GM21447 (cell line): ENCODE results near the gene EIF3J.
A peak's percentile ranks its signal among the peaks of the same experiment; 100 is the strongest.
"Not testable (repeated sequence)": the region's sequence is repeated elsewhere in the genome, so short reads cannot be mapped to it uniquely, and the experiment has no call there.

Experiments
- ATAC-seq: cut with Tn5 transposase; IDR thresholded peaks from one replicate; pipeline ENCODE4 v1.9.1; 2021; ENCODE audit not compliant: unreplicated experiment

The EIF3J gene

GRCh38 chr15:44541282-44541958 lies 4.5 kb downstream of the EIF3J start:
- ATAC-seq: no peak

DNA sequence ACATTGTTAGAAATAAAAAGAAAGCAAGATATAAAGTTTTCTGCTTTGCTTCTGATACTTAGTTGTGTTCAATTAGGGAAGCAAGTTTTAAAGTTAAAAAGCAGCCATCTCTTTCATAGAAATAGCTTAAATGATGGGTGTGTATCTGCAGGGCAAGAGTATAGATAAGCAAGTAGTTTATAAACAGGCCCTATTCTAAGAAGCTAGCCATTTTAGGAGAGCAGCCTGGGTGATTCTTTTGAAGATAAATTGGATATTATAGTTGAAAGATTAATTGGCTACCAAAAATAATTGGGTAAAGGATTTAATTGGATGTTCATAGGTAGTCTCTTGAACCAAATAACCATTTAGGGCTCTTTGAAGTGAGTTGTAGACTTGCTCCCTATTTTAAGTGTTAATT lies 5.6 kb downstream of the EIF3J start:
- ATAC-seq: no peak

DNA sequence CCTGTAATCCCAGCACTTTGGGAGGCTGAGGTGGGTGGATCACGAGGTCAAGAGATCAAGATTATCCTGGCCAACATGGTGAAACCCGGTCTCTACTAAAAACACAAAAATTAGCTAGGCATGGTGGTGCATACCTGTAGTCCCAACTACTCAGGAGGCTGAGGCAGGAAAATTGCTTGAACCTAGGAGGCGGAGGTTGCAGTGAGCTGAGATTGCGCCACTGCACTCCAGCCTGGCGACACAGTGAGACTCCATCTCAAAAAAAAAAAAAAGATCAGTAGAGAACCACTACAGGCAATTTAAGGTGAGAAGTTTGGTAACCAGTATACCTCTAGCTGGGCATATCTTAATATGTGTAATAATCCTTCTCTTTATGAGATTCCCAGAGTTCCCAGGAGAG lies 7.8 kb downstream of the EIF3J start:
- not testable (repeated sequence) for ATAC-seq

- ATAC-seq: peak; percentile 75
These were observed 9.2 kb downstream of the EIF3J start for GRCh38 chr15:44545913-44546802.

DNA sequence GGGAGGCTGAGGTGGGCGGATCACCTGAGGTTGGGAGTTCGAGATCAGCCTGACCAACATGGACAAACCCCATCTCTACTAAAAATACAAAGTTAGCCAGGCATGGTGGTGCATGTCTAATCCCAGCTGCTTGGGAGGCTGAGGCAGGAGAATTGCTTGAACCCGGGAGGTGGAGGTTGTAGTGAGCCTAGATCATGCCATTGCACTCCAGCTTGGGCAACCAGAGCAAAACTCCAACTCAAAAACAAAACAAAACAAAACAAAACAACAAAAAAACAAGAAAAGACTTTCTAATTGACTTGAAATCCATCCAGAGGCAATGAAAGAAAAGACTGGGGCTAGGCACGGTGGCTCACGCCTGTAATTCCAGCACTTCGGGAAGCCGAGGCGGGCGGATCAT lies 12.2 kb downstream of the EIF3J start:
- not testable (repeated sequence) for ATAC-seq

- no peak for ATAC-seq
These were observed 13.3 kb downstream of the EIF3J start for GRCh38 chr15:44550256-44550655.

DNA sequence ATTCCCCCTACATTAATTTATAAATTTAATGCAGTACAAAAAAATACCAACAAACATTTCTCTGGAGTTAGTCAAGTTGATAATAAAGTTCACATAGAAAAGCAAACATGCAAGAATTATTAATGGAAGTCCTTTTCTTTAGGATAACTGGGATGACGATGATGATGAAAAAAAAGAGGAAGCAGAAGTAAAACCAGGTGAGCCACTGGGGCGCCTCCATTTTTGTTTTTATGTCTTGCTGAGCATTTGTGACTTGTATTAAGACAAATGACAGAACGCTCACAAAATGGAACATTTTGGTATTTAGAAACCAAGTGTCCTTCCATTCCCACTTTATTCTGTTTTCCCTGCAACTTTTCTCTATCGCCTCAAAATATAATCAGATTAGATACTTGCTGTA lies 13.8 kb downstream of the EIF3J start:
- no peak for ATAC-seq

DNA sequence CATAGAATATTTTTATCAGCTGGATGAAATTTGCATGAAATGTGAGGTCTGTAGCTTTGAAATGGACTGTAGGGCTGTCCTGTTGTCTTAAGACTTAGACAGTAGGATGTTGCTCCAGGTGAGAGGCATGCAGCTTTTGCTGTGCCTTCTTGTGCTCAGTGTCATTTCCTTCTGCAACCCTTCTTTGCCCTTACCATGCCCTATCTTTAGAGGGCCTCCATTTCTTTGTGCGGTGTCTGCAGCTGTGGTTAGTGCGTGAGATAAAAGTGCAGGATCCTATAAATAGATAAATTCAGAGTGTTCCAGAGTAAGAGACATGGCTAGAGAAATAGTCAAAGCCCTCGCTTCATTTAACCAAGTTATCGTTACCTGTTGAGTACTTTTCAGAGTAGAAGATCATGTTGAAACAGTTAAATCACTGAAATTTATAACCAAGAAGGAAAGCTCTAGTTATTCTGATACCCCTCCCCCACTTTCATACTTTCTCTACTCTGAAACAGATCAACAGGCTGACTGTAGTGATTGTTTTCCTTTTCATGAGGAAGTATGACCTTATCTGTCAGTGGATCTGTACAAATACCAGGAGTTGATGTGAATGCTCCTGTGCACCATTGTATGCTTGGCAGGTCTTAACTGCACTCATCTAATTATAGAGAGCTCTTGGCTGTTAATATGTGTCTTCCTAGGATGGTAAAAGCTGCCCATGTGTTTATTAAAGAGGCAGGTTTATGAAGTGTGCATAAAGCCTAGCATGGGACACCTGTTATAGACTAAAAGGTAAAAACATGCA lies 18.2 kb downstream of the EIF3J start:
- no peak for ATAC-seq

GRCh38 chr15:44560926-44561325 lies 24.0 kb downstream of the EIF3J start:
- ATAC-seq: not testable (repeated sequence)

DNA sequence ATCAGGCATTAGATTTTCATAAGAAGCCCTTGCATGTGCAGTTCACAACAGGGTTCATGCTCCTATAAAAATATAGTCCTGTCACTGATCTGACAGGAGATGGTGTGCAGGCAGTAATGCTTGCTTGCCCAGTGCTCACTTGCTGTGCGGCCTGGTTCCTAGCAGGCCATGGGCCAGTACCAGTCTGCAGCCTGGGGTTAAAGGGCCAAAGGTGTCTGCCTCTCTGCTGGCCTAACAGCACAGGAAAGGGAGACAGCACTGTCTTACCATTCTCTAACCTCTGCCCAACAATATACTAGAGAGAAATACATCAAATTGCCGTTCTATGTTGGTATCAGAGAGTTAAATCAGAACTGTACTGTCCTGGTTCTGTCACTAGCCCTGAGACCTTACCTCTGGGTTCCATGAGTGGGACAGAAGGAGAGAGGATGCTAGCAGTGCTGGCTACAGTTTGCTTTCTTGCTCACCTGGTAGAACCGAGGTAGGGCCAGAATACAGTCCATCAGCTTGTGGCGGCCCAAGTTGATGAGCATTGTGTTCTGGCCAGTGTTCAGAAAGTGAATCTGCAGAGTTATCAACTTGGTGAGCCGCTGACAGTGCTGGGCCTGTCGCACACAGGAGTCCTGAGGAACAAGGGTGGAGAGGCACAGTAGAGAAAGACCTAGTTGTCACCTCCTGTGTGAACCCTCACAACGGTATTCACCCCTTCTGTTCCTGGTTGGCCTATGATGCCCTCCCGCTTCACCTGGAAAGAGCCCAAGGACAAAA lies 28.6 kb downstream of the EIF3J start:
- ATAC-seq: no peak

GRCh38 chr15:44566155-44566540 lies 29.2 kb downstream of the EIF3J start:
- ATAC-seq: no peak

- ATAC-seq: no peak
These were observed 31.4 kb downstream of the EIF3J start for GRCh38 chr15:44568338-44568737.

- no peak for ATAC-seq
These were observed 32.4 kb downstream of the EIF3J start for GRCh38 chr15:44569316-44569715.

GRCh38 chr15:44570361-44570760 lies 33.4 kb downstream of the EIF3J start:
- no peak for ATAC-seq

GRCh38 chr15:44573386-44573785 lies 36.4 kb downstream of the EIF3J start:
- no peak for ATAC-seq

DNA sequence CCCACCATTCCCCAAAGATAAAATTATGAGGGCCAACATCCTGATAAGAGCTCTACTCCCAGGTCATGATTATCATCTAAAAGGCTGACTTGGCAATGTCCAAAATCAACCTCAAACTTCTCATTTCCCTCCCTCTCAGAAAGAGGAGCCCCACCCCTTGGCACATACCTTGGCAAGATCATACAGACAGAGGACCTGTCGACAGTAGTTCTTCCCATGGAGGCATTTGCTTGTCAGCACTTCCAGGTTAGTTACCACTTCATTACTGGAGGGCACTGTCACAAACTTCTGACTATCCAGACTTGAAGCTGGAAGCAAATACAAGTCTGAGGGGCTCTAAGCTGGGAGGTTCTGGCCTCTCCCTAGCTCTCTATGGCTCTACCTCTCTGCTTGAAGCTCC lies 37.8 kb downstream of the EIF3J start:
- ATAC-seq: no peak

- no peak for ATAC-seq
These were observed 43.2 kb downstream of the EIF3J start for GRCh38 chr15:44580105-44580504.

DNA sequence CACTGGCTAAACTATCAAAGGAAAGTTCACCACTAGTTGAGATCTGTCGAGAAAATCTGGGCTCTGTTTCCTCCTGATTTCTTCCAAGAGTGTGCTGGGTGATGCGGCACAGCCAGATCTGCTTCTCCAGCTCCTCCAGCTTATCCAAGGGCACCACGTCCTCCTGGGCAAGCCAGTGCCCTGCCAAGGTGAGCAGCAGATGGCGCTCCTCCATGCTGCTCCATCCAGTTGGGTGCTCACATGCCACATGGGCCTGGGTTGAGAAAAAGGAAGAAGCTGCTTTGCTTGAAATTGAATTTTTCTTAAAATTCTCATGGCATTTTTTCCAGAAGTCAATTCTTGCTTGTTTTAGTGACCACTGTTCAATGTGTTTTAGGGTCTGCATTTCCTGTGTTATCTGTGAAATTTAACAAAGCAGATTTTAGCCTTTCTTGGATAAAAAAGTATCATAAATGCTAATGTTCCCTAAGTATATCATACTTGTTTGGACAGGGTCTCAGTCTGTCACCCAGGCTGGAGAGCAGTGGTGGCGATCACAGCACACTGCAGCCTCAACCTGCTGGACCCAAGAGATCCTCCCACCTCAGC lies 47.3 kb downstream of the EIF3J start:
- ATAC-seq: no peak

- no peak for ATAC-seq
These were observed 48.7 kb downstream of the EIF3J start for GRCh38 chr15:44585633-44586032.

DNA sequence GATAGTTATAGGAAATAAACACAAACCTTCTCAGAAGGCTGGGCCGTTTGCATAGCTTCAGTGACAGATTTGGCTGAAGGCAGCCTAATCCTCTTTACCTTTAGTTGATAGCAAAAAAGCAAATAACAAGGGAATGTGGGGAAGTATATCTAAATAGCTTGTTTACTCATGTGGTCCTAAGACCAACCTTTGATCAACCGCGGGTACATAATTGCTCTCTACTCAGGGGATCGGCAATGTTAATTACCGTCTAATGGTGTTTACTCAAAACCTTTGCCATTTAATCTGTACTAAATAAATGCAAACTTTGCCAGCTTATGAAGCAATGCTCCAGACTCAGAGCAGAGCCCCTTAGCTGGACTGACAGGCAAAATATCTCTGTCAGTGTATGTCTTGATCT lies 51.6 kb downstream of the EIF3J start:
- no peak for ATAC-seq
